ENCODE results near the gene B4GALT3. TPM values are rescaled to one million over a fixed set of nuclear protein-coding genes. Genes with fewer than 3 reads are reported as not detected.
"Not testable (repeated sequence)": the region's sequence is repeated elsewhere in the genome, so short reads cannot be mapped to it uniquely, and the experiment has no call there.

The B4GALT3 gene
- polyA plus RNA-seq: 44.2 TPM

DNA sequence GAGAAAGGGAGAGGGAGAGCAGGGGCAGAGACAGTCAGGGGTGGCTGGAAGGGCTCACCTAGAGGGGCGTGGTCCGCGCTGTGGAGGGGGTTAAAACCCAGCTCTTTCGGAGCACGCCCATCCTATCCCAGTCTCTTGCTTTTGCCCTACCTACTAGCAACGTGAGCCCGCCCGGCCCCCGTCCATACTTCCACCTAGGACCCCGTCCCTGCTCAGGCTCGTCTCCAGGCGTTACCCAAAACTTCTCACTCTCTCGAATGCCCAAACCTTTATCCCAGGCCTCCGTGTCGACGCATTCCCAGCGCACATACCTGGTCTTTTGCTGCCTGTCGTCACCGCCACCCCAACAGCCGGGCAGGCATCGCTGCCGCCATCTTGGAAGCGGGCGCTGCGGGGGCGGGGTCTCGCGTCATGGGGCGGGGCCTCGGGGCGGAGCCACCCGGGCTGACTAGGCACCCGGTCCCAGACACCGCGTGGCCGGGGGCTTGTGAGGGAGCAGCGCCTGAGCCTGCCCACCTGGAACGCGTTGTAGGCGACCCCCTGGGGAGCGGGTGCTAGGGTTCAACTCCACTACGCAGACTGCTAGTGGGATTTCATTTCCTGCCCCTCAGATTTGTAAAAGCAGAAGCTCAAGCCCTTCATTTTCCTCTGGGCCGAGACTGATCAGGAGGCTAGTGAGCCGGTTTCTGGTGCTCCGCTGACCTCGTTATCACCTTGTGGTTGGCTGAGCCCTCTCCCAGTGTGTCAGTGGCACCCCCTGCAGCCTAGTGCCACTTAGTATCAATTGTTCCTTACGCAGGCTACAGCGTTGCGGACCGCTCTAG lies at the start of gene B4GALT3:
B4GALT3 (minus strand) TSS at position 396 of the 824 bp plus-strand sequence. CDS start 1,447 bp downstream, outside the sequence.
- Mint-ChIP-seq H3K4me3 (peak within 1 kb of the TSS; percentile 92 to 100 (median 98)), H3K27me3 (no peaks in the 10 kb centered on the region), H3K9me3 (no peaks in the 10 kb centered on the region), H3K4me1 (peaks cover 30 to 49% (median 41%) of the 10 kb centered on the region in 3 donors), H3K27ac (peak within 1 kb of the TSS; percentile 85 to 100 (median 99)), H3K36me3 (peaks cover 2% of the 10 kb centered on the region)

DNA sequence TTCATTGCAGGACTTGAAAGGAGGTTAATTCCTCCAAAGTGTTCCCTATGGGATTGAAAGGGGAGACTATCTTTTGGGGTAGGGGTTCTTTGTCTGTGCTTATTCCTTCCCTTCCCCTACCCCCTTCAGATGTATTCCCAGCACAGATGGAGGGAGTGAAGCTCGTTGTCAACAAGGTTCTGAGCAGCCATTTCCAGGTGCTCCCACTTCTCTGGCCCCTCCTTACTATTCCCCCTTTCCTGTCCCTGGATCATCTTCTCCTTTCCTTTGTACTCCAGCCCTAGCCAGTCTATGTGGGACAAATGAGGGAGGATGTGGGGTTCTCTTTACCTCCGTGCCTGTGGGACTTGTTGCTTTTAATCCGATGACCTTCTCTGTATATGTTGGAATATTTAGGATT lies 49.5 kb upstream of the B4GALT3 start:
- H3K27ac Mint-ChIP-seq: no peak overlapping the region
- H3K4me3 Mint-ChIP-seq: peak overlapping the region; percentile 67 to 91 (median 72)
- H3K36me3 Mint-ChIP-seq: peaks cover 6% of the 10 kb centered on the region
- H3K27me3 Mint-ChIP-seq: peaks cover 18% of the 10 kb centered on the region
- H3K9me3 Mint-ChIP-seq: no peaks in the 10 kb centered on the region
- H3K4me1 Mint-ChIP-seq: peaks cover 18 to 23% (median 22%) of the 10 kb centered on the region in 3 donors

DNA sequence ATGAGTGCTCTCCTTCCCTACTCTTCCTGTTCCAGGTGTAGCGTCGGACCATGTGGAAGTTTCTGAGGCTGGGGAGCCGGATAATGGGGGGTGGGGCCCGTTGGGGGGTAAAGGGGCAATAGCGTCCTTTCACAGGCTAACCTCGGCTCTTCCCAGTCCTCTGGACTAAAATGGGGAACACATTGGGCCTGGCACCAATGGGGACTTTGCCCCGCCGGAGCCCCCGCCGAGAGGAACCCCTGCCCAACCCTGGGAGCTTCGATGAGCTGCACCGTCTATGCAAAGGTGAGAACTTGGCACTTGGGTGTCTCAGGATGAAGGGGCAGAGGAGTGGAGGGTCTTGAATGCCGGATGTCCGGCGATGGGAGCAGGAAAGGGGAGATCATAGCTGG lies 49.0 kb upstream of the B4GALT3 start:
- peaks cover 18 to 23% (median 22%) of the 10 kb centered on the region in 3 donors for H3K4me1 Mint-ChIP-seq
- peak overlapping the region in 2 of 3 donors; percentile 70 to 90 for H3K27ac Mint-ChIP-seq
- peak overlapping the region; percentile 82 to 100 (median 98) for H3K4me3 Mint-ChIP-seq

DNA sequence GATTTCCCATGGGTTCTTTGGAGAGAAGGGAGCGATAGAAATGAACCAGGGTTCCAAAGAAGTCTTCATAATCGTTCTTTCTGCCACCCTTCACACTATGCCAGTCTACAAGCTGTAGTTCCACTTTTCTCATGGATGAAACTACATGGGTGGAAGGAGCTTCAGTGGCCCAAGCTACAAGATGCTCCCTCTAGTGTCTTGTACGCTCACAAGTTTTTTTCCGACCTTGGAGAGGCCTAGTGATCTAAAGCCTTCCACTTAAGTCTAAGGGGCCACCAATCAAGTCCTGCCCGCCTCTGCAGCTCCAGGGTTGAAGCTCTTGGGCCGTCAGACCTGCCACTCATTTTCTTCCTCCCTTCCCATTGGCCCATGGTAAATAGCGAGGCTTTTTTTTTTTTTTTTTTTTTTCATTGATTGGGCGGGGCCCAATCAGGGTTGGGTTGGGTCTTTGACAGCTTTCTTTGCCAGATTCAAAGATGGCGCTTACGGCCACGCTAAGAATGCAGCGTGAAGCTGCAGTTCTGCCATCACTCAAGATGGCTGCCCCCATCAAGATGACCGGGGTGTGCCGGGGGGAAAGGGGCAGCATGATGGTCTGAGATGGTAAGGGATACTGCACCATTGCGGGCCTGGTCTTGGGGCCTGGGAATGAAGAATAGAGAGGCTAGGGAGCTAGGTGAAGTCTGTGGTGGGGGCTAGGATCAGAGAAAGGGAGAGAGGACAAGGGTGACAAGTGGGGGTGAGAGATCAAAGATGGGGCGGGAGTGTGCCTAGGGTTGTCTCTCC lies 48.4 kb upstream of the B4GALT3 start, which contains the start of gene TOMM40L:
TOMM40L (plus strand) TSS at position 527 of the 786 bp plus-strand sequence. CDS start 430 bp downstream, outside the sequence.
- Mint-ChIP-seq H3K36me3 (peaks cover 6% of the 10 kb centered on the region), H3K27me3 (peaks cover 20% of the 10 kb centered on the region), H3K27ac (peak within 1 kb of the TSS; percentile 70 to 91 (median 90)), H3K4me3 (peak within 1 kb of the TSS; percentile 82 to 100 (median 98)), H3K4me1 (peaks cover 18 to 23% (median 22%) of the 10 kb centered on the region in 3 donors), H3K9me3 (no peaks in the 10 kb centered on the region)

More for the DNA sequence above, 49.0 kb upstream of the B4GALT3 start:
- Mint-ChIP-seq H3K9me3 (no peaks in the 10 kb centered on the region), H3K36me3 (peaks cover 6% of the 10 kb centered on the region), H3K27me3 (peaks cover 18% of the 10 kb centered on the region)

DNA sequence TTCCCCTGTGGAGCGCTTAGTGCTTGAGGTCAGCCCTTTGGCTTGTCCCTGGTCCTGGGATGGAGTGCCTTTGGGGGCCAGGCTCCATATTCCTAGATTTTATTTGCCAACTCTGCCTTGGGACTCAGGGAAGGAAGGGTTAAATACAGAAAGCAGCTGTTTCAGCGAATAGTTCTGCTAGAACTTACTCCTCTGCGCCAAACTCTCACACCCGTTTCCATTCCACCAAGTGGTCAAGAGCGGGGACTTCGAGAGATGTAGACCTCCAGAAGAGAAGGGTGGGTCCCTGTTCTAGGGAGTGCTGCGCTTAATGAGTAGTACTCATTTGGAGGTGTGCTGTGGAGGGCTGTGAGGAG lies 47.8 kb upstream of the B4GALT3 start:
- Mint-ChIP-seq H3K36me3 (peaks cover 6% of the 10 kb centered on the region), H3K4me1 (peaks cover 18 to 23% (median 22%) of the 10 kb centered on the region in 3 donors), H3K4me3 (peak overlapping the region in 3 of 4 donors; percentile 82 to 100 (median 99)), H3K9me3 (no peaks in the 10 kb centered on the region), H3K27ac (peak overlapping the region in 2 of 3 donors; percentile 70 to 91), H3K27me3 (peaks cover 24% of the 10 kb centered on the region)

DNA sequence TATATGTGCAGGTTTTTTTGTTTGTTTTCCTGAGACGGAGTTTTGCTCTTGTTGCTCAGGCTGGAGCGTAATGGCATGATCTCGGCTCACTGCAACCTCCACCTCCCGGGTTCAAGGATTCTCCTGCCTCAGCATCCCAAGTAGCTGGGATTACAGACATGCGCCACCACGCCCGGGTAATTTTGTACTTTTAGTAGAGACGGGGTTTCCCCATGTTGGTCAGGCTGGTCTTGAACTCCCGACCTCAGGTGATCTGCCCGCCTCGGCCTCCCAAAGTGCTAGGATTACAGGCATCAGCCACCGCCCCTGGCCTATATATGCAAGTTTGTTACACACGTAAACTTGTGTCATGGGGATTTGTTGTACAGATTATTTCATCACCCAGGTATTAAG lies 47.4 kb upstream of the B4GALT3 start:
- H3K27me3 Mint-ChIP-seq: peaks cover 26% of the 10 kb centered on the region
- H3K4me1 Mint-ChIP-seq: peaks cover 18 to 23% (median 22%) of the 10 kb centered on the region in 3 donors
- H3K27ac Mint-ChIP-seq, H3K36me3 Mint-ChIP-seq, H3K4me3 Mint-ChIP-seq, H3K9me3 Mint-ChIP-seq: not testable (repeated sequence)

DNA sequence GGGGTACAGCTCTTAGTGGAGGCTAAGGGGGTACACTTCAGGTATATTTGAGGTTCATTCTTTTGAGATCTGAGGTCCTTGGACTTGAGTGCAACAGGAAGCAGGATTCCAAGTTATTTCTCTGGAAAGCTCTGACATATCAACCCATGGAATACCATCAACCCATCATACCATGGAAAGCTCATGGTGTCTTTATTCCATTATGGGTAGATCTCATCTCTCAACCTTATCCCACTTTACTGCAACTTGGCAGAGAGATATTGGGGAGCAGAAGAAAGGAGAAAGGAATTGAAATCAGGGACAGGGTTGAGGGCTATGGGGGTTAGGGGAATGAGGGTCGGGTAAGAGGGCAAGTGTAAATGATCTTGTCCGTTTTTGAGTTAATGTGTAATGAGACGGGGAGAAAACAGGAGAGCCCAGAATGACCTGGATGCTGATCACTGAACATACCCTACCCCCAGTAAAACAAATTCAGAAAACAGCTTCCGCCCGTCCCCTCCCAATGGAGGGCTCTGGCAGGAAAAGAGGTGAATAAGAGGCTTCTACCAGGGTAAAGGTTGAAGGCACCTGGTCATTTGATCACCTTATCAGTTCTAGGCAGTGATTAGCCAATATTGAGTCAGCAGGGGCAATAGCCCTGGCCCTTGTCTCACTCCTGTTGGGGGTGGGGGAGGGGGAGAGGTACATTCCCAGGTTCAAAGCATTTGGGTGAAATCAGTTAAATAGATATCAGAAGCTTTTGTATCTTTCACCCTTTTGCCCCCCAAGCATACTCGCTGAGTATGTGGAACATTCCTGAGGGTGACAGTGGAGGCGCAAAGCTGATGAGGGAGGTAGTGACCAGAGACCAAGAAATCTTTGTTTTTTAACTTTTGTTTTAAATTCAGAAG lies 46.7 kb upstream of the B4GALT3 start:
- H3K9me3 Mint-ChIP-seq: peaks cover 0 to 2% (median 0%) of the 10 kb centered on the region in 3 donors
- H3K36me3 Mint-ChIP-seq: peaks cover 6% of the 10 kb centered on the region
- no peak overlapping the region for H3K4me3 Mint-ChIP-seq
- H3K27ac Mint-ChIP-seq: no peak overlapping the region
- peaks cover 26% of the 10 kb centered on the region for H3K27me3 Mint-ChIP-seq
- H3K4me1 Mint-ChIP-seq: peaks cover 19 to 23% (median 22%) of the 10 kb centered on the region in 3 donors

DNA sequence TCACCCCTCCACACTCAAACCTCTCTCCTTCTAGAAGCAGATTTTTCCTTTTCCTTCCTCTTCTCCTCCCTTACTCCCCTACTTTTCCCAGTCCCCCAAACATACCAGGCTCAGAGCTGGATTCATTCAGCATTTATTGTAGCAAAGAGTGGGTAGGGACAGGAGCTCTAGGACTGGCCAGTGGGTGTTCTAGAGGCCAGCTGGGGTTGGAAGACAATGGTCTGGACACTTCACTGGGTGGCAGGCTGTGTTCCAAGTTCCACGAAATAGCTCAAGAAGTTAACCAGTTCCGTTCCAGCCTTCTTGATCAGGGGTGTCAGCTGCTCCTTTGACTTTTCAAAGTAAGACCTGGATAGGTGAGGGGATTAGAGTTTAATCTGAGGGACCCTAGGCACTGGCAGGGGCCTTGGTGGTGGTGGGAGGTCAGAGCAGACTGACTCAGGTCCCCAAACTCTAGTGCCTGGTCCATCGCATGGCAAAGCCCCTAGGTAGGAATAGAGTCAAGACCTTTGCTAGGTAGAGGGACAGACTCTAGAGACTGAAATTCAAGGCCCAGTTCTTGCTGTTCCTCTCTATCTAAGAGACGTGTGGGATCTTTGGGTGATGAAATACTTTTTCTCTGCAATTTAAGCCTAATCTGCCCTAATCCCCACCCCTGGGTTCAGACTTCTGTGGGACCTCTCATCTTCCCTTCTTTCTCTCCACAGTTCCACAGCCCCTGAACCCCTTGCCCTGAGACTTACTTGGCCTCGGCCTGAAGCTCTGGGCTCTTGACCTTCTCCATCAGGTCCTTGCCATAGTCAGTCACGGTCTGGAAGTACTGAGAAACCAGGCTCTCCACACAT lies 45.1 kb upstream of the B4GALT3 start:
- Mint-ChIP-seq H3K9me3 (peaks cover 0 to 2% (median 0%) of the 10 kb centered on the region in 3 donors), H3K4me3 (no peak overlapping the region), H3K27ac (no peak overlapping the region), H3K27me3 (peaks cover 31% of the 10 kb centered on the region), H3K36me3 (peaks cover 2% of the 10 kb centered on the region), H3K4me1 (peaks cover 20 to 29% (median 23%) of the 10 kb centered on the region in 3 donors)

DNA sequence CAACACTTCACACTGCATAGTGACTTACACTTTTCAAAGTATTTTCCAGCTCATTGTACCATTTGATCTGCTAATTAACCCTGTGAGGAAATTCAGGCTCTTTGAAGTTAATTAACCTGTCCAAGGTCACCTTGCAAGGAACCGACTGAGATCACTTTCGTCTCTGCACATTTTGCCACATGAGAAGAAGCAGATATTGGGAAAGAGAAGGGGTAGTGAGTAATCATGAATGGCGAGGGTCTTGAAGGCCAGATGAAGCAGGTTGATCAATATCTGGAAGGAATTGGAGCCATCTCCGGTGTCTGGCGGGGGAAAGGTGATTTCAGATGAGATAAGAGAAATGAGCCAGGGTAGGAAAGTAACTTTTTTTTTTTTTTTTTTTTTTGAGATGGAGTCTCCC lies 42.7 kb upstream of the B4GALT3 start:
- H3K27ac Mint-ChIP-seq: no peak overlapping the region
- H3K4me3 Mint-ChIP-seq: no peak overlapping the region
- peaks cover 37% of the 10 kb centered on the region for H3K27me3 Mint-ChIP-seq
- H3K9me3 Mint-ChIP-seq: peaks cover 0 to 2% (median 0%) of the 10 kb centered on the region in 3 donors
- H3K36me3 Mint-ChIP-seq: peaks cover 2% of the 10 kb centered on the region
- H3K4me1 Mint-ChIP-seq: peaks cover 11 to 22% (median 18%) of the 10 kb centered on the region in 3 donors

DNA sequence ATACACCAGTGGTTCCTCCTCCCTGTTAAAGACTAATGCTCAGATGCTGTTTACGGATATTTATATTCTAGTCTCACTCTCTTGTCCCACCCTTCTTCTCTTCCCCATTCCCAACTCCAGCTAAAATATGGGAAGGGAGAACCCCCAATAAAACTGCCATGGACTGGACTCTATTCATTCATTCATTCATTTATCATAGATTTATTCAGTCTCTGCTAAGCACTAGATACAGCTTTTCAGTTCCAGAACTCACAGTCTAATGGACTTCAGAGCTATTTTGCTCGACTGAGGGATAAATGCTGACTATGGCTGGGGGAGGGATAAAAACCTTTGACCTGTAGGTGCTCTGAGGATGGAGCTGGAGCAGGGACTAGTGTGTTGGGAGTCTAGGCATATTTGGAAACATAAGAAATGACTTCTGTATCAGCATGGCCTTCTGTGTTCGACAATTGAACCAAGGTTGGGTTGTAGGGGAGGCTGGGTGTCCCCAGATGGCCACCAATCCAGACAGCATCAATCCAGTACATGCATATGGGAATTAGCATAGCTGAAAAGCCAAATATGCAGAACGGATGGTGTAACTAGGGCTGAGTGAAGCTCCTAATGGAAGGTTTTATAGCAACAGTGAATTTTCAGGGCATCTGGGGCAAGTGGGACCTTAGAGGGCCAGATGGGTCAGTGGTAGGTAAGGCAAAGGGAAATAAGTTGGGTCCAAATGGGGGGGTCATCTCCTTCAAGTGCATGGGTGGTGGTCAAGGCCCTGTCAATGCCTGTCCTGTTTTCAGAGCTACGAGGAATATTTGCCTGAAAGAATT lies 42.0 kb upstream of the B4GALT3 start:
- Mint-ChIP-seq H3K4me1 (peaks cover 11 to 22% (median 18%) of the 10 kb centered on the region in 3 donors), H3K27me3 (peaks cover 39% of the 10 kb centered on the region), H3K27ac (no peak overlapping the region), H3K9me3 (peaks cover 0 to 2% (median 0%) of the 10 kb centered on the region in 3 donors), H3K36me3 (peaks cover 3% of the 10 kb centered on the region), H3K4me3 (no peak overlapping the region)

DNA sequence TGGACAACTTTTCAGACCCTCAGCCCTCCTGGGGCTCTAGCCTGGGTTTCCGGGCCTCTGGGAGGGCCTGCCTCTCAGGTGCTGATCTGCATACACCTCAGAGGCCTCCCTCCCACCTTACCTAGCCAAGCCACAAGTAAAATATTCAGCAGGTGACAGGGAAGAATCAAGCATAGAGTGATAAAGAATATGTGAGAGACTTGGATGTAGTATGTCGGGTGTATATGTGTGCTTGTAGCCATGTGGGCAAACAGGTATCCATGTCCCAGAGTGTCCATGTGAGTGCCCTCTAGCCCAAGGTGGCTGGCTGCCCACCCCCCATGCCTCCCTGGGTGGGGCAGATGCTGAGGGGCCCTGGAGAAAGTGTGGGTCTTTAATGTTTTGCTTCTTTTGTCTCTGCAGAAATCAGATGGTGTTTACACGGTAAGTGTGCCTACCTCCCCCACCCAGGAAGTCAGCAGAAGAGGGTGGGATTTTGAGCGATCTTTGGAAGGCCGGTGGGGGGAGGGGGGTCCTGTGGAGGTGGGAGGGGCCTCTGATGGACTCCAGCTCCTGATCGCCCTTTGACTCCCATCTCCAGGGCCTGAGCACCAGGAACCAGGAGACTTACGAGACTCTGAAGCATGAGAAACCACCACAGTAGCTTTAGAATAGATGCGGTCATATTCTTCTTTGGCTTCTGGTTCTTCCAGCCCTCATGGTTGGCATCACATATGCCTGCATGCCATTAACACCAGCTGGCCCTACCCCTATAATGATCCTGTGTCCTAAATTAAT lies 41.2 kb upstream of the B4GALT3 start:
- Mint-ChIP-seq H3K9me3 (peaks cover 0 to 2% (median 0%) of the 10 kb centered on the region in 3 donors), H3K4me1 (peaks cover 12 to 22% (median 18%) of the 10 kb centered on the region in 3 donors), H3K27me3 (peaks cover 35% of the 10 kb centered on the region), H3K27ac (peak overlapping the region in 1 of 3 donors; percentile 63), H3K36me3 (peaks cover 8% of the 10 kb centered on the region), H3K4me3 (no peak overlapping the region)

DNA sequence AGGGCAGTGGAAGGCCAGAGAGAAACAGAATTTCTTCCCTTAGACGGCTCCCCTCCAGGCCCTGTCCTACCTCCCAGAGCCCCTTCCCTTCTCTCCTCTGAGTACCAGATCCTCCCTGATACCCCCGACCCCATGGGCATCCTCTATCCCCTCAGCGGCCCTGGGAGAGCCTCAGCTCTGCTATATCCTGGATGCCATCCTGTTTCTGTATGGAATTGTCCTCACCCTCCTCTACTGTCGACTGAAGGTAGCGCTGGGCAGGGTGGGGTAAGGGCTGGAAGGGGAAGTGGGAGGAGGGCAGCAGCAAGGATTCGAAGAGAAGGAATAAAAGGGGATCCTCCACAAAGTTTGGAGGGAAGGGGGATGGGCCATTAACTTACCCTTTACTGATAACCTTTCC lies 40.5 kb upstream of the B4GALT3 start:
- H3K27ac Mint-ChIP-seq: peak overlapping the region in 1 of 3 donors; percentile 40

More for the DNA sequence above, 40.5 kb upstream of the B4GALT3 start:
- Mint-ChIP-seq H3K4me3 (peak overlapping the region in 1 of 4 donors; percentile 61), H3K27me3 (peaks cover 30% of the 10 kb centered on the region), H3K9me3 (peaks cover 0 to 2% (median 0%) of the 10 kb centered on the region in 3 donors), H3K36me3 (peaks cover 13% of the 10 kb centered on the region), H3K4me1 (peaks cover 12 to 22% (median 18%) of the 10 kb centered on the region in 3 donors)
